K562 (cell line): Measurements from ENCODE around the gene SH3D19. TPM values are rescaled to one million over a fixed set of nuclear protein-coding genes. Genes with fewer than 3 reads are reported as not detected.

Experiments used
- ATAC-seq: fragments of 200-7000 bp; cut with Tn5 transposase; 3 replicates; pipeline ENCODE4 v1.9.1; 2020; ENCODE audit warnings: moderate library complexity
- BruUV-seq: library from RNA; stranded (reverse); fragments of 400-500 nt; replicated peaks from 2 replicates; lab custom pipeline; 2021; lab: Mats Ljungman, UMichigan
- CTCF ChIA-PET: fragments of 300-600 bp; formaldehyde crosslinking; extraction: SDS; loops from one replicate; lab custom pipeline; 2021; ENCODE audit warnings: low intra/inter-chr PET ratio; lab: Yijun Ruan, JAX
- POLR2A ChIA-PET: fragments of 300-600, 350-650 bp; sonication (Branson Sonifier 250); formaldehyde crosslinking; extraction: SDS; loops from one replicate; lab custom pipeline; 2021; ENCODE audit warnings: antibody characterized with exemption, inconsistent platforms; lab: Yijun Ruan, JAX
- DNase-seq, 4 experiments: peaks; one replicate each; pipeline versions ENCODE4 v3.0.0 to v3.0.0-alpha.2; 2011 to 2018; ENCODE audit warnings: low spot score in 3 of 4, mixed read lengths in 3 of 4; ENCODE audit errors: extremely low read depth in 1 of 4
- FAIRE-seq: peaks from 2 replicates; lab custom pipeline; 2011; peaks lifted over from hg19 to GRCh38; lab: Jason Lieb, UNC
- H2AFZ ChIP-seq: 2 replicates; pipeline ENCODE4 v1.6.0; 2011; ENCODE audit warnings: low read depth, low read length, control low read depth, inconsistent platforms
- H3K27ac ChIP-seq: fragments of 200-600 bp; 3 replicates; pipeline ENCODE4 v1.8.0; 2011; ENCODE audit warnings: low read depth, mild to moderate bottlenecking, control low read depth, inconsistent platforms, low read length, moderate library complexity, mixed read lengths; ENCODE audit errors: extremely low read depth
- H3K27me3 ChIP-seq, 2 experiments: fragments of 300-600 bp in 1 of 2; 2 replicates in 1 of 2; 3 replicates in 1 of 2; pipeline versions ENCODE4 v1.6.0 to v1.8.0; 2011; ENCODE audit warnings: inconsistent platforms in 2 of 2, low read length in 2 of 2, mild to moderate bottlenecking in 1 of 2, mixed read lengths in 1 of 2, moderate library complexity in 1 of 2; ENCODE audit not compliant: control insufficient read depth in 2 of 2, insufficient read depth in 2 of 2
- H3K36me3 ChIP-seq: fragments of 300-600 bp; 3 replicates; pipeline ENCODE4 v1.8.0; 2011; ENCODE audit warnings: mild to moderate bottlenecking, low read length, inconsistent platforms; ENCODE audit not compliant: control insufficient read depth, insufficient read depth
- H3K4me1 ChIP-seq, 2 experiments: fragments of 200-600 bp in 1 of 2; replicated peaks in 1 of 2; 2 replicates in 1 of 2; 3 replicates in 1 of 2; pipeline versions ENCODE4 v1.5.1 to v1.8.0; 2011; ENCODE audit warnings: inconsistent platforms in 2 of 2, low read length in 2 of 2, mild to moderate bottlenecking in 1 of 2, mixed read lengths in 1 of 2, moderate library complexity in 1 of 2; ENCODE audit not compliant: control insufficient read depth in 2 of 2, insufficient read depth in 2 of 2
- H3K4me2 ChIP-seq: 2 replicates; pipeline ENCODE4 v1.6.1; 2011; ENCODE audit warnings: low read length, control low read depth, inconsistent platforms, mixed read lengths; ENCODE audit not compliant: insufficient read depth
- H3K4me3 ChIP-seq: fragments of 200-600 bp; sonication (generic), shearing (Covaris generic); 2 replicates; pipeline ENCODE4 v1.5.1; 2016; ENCODE audit warnings: control low read depth, inconsistent platforms
- H3K79me2 ChIP-seq: fragments of 200-600 bp; 3 replicates; pipeline ENCODE4 v1.8.0; 2011; ENCODE audit warnings: low read length, inconsistent platforms; ENCODE audit not compliant: control insufficient read depth, insufficient read depth
- H3K9ac ChIP-seq, 2 experiments: 2 replicates each; pipeline versions ENCODE4 v1.6.0 to v1.6.1; 2011; ENCODE audit warnings: low read depth in 2 of 2, low read length in 2 of 2, control low read depth in 1 of 2, inconsistent platforms in 1 of 2, mild to moderate bottlenecking in 1 of 2, mixed read lengths in 1 of 2; ENCODE audit not compliant: insufficient read depth in 1 of 2
- H3K9me1 ChIP-seq: one replicate; pipeline ENCODE4 v1.6.0; 2011; ENCODE audit warnings: inconsistent platforms, mild to moderate bottlenecking, low read length, moderate library complexity; ENCODE audit not compliant: control insufficient read depth, insufficient read depth
- H3K9me3 ChIP-seq: replicated peaks from 2 replicates; pipeline ENCODE4 v1.5.1; 2011; ENCODE audit warnings: low read depth, low read length, inconsistent platforms; ENCODE audit not compliant: control insufficient read depth, insufficient read depth
- H4K20me1 ChIP-seq: replicated peaks from 2 replicates; pipeline ENCODE4 v1.6.1; 2011; ENCODE audit warnings: low read length, inconsistent platforms, mixed read lengths; ENCODE audit not compliant: control insufficient read depth, insufficient read depth
- HDAC2 ChIP-seq: fragments of 450-650 bp; IDR thresholded peaks from 2 replicates; pipeline ENCODE4 v1.6.1; 2016; ENCODE audit warnings: mild to moderate bottlenecking
- KDM4B ChIP-seq, 2 experiments: fragments of 450-650 bp in 1 of 2; sonication (generic) in 1 of 2; IDR thresholded peaks; 2 replicates each; pipeline ENCODE4 v1.6.1; 2016 to 2017; ENCODE audit warnings: borderline replicate concordance in 2 of 2, antibody characterized with exemption in 1 of 2, low read depth in 1 of 2, mild to moderate bottlenecking in 1 of 2
- MEF2A ChIP-seq: IDR thresholded peaks from 2 replicates; pipeline ENCODE4 v1.6.1; 2011; ENCODE audit warnings: low read depth, mild to moderate bottlenecking, low read length, moderate library complexity; ENCODE audit not compliant: control insufficient read depth
- PCBP2 ChIP-seq: fragments of 200-400 bp; formaldehyde crosslinking; IDR thresholded peaks from 2 replicates; pipeline ENCODE4 v1.6.1; 2018; ENCODE audit warnings: low read length, low read depth, mild to moderate bottlenecking, moderate library complexity; ENCODE audit not compliant: poor library complexity, severe bottlenecking
- ZNF146 ChIP-seq: IDR thresholded peaks from one replicate; pipeline ENCODE4 v1.6.1; 2018; ENCODE audit warnings: missing compliant biosample characterization; ENCODE audit not compliant: unreplicated experiment
- ZNF184 ChIP-seq: sonication (generic); formaldehyde crosslinking; IDR thresholded peaks from 2 replicates; pipeline ENCODE4 v1.5.0; 2020; ENCODE audit warnings: missing genetic modification reagents
- WGBS: fragments of 100-300 bp; shearing (Covaris generic); methylation state at CpG from one replicate; pipeline ENCODE4 v1.1.6; 2016; ENCODE audit warnings: low coverage, mixed read lengths; ENCODE audit not compliant: insufficient coverage; ENCODE audit errors: missing lambda C conversion rate; 5-methylcytosine and 5-hydroxymethylcytosine counted together
- in situ Hi-C: fragments of 300-500 bp; cut with MboI; formaldehyde crosslinking; loops from 4 replicates; pipeline ENCODE4 v1.15.0; 2018; ENCODE audit warnings: inconsistent platforms, mixed read lengths
- intact Hi-C: fragments of 100-400 bp; cut with micrococcal nuclease; formaldehyde crosslinking; loops from 2 replicates; pipeline ENCODE4 v1.14.2; 2022
- polyA plus RNA-seq, 8 experiments: library from polyadenylated mRNA; depleted of rRNA in 4 of 8; stranded (reverse) in 5 of 8; unstranded in 3 of 8; fragments of >200 nt; fragmentation: Nextera tagmentation in 2 of 8; fragmentation: Illumina TruSeq in 1 of 8; extraction: Ambion mirVana in 2 of 8; extraction: Trizol in 1 of 8; gene quantifications; 2 replicates each; pipeline versions ENCODE4 v1.2.1 to v1.2.3, GENCODE V29; 2011 to 2014; ENCODE audit warnings: inconsistent platforms in 1 of 8, missing spikeins in 1 of 8
- total RNA-seq, 7 experiments: library from RNA; depleted of rRNA in 6 of 7; stranded (reverse); fragments of >200 nt in 6 of 7; fragmentation: Illumina TruSeq in 2 of 7; extraction: Trizol in 2 of 7; gene quantifications; 2 replicates each; pipeline versions ENCODE4 v1.2.1 to v1.2.3, GENCODE V29; 2011 to 2021; ENCODE audit warnings: low replicate concordance in 1 of 7
- TF ChIP-seq, protein P1 (sequence below): fragments of 450-650 bp; formaldehyde crosslinking; conservative IDR thresholded peaks from 2 replicates; pipeline ENCODE4 v1.4.0; 2022; ENCODE audit warnings: mild to moderate bottlenecking, missing genetic modification characterization
- TF ChIP-seq, protein P2 (sequence below): fragments of 200-800 bp; sonication (Bioruptor generic); IDR thresholded peaks from 2 replicates; pipeline ENCODE4 v1.6.1; 2017; ENCODE audit warnings: missing genetic modification characterization, missing compliant biosample characterization

SH3D19 gene
- total and polyA plus RNA-seq, 9 of the 15 experiments (the other 6 are each of a cell fraction or from before 2014, with no cell fraction given), result 0.42 to 2.2 (median 1.1) TPM; not detected in 6

DNA sequence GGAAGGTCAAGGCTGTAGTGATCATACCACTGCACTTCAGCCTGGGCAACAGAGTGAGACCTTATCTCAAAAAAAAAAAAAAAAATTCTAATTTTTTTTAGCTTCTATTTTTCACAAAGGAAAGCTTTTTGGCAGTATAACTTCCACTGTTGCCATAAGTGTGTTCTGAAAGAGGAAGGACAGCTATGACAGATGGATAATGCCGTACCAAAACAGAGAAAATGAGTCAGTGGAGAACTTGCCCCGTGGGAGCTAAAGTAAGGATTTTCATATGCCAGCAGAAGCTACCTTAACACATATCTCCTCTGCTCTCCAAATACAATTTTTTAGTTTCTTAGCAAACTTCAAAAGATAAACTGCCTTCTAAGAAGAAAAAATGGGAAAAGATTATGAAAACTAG, 182.2 kb downstream of the SH3D19 start:
- CTCF ChIA-PET, result no interaction called here
- no TSS peak for BruUV-seq
- H3K9me3 ChIP-seq, result no peaks in the 10 kb centered on the region

More for the DNA sequence above, 182.2 kb downstream of the SH3D19 start:
- H3K9me1 ChIP-seq, result no peaks in the 10 kb centered on the region
- H3K27ac ChIP-seq, result no peak overlapping the region
- H3K27me3 ChIP-seq, result peaks cover 5 to 6% of the 10 kb centered on the region in 2 experiments; a peak in 3 of 5 replicates
- DNase-seq, result no peak
- no peaks in the 10 kb centered on the region for H3K36me3 ChIP-seq
- no peak for ATAC-seq
- no peak overlapping the region for H2AFZ ChIP-seq
- POLR2A ChIA-PET, result interaction anchor here (0.7 kb wide), 1 partner anchor 172 kb away, joined by 3 read pairs; no protein-coding TSS in a partner anchor
- TF ChIP-seq HDAC2 (no peak), KDM4B (IDR thresholded peaks at IDR 0.05; ENCODE audit: borderline replicate concordance in 2 of 2, low read depth in 1 of 2) (no peak), ZNF184 (no peak), ZNF146 (CRISPR knock-in tag) (no peak), MEF2A (no peak), PCBP2 (no peak)
- TF ChIP-seq, protein P1, sequence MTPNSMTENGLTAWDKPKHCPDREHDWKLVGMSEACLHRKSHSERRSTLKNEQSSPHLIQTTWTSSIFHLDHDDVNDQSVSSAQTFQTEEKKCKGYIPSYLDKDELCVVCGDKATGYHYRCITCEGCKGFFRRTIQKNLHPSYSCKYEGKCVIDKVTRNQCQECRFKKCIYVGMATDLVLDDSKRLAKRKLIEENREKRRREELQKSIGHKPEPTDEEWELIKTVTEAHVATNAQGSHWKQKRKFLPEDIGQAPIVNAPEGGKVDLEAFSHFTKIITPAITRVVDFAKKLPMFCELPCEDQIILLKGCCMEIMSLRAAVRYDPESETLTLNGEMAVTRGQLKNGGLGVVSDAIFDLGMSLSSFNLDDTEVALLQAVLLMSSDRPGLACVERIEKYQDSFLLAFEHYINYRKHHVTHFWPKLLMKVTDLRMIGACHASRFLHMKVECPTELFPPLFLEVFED (CRISPR knock-in tag), result no peak
- TF ChIP-seq, protein P2, sequence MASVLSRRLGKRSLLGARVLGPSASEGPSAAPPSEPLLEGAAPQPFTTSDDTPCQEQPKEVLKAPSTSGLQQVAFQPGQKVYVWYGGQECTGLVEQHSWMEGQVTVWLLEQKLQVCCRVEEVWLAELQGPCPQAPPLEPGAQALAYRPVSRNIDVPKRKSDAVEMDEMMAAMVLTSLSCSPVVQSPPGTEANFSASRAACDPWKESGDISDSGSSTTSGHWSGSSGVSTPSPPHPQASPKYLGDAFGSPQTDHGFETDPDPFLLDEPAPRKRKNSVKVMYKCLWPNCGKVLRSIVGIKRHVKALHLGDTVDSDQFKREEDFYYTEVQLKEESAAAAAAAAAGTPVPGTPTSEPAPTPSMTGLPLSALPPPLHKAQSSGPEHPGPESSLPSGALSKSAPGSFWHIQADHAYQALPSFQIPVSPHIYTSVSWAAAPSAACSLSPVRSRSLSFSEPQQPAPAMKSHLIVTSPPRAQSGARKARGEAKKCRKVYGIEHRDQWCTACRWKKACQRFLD (CRISPR knock-in tag), result no peak
- in situ Hi-C loops, result no loop called here
- H4K20me1 ChIP-seq, result no peaks in the 10 kb centered on the region
- 8% methylated on average over 2 of the region's 2 CpGs for WGBS
- intact Hi-C loops, result no loop called here
- H3K4me1 ChIP-seq, result no peaks in the 10 kb centered on the region
- no peak overlapping the region for H3K9ac ChIP-seq
- no peaks in the 10 kb centered on the region for H3K79me2 ChIP-seq
- no peak for FAIRE-seq
- no peak overlapping the region for H3K4me2 ChIP-seq
- H3K4me3 ChIP-seq, result no peak overlapping the region
